ENCODE measurements around the gene AXL.

Gene AXL

GRCh38 chr19:41220811-41221210 is 1.8 kb downstream of the AXL start:
- TF ChIP-seq SNAI2 (CRISPR knock-in tag; IDR thresholded peaks at IDR 0.05): no peak
- no peak for TF ChIP-seq ZNF70 (CRISPR knock-in tag; IDR thresholded peaks at IDR 0.05)
- no peak for TF ChIP-seq CSDC2 (CRISPR knock-in tag; IDR thresholded peaks at IDR 0.05)
- no peak for TF ChIP-seq ZC3H10 (CRISPR knock-in tag; IDR thresholded peaks at IDR 0.05)
- TF ChIP-seq TSHZ2 (CRISPR knock-in tag; IDR thresholded peaks at IDR 0.05): no peak
- no peak for TF ChIP-seq TCF4 (CRISPR knock-in tag; IDR thresholded peaks at IDR 0.05; ENCODE audit: borderline replicate concordance)
- no peak for TF ChIP-seq PPARA (CRISPR knock-in tag; IDR thresholded peaks at IDR 0.05; ENCODE audit: borderline replicate concordance)
- ATAC-seq: no peak

- TF ChIP-seq PPARA (CRISPR knock-in tag; IDR thresholded peaks at IDR 0.05; ENCODE audit: borderline replicate concordance): no peak
- no peak for TF ChIP-seq ARNTL (CRISPR knock-in tag; IDR thresholded peaks at IDR 0.05; ENCODE audit: borderline replicate concordance, low read depth)
- no peak for TF ChIP-seq TSHZ2 (CRISPR knock-in tag; IDR thresholded peaks at IDR 0.05)
- TF ChIP-seq ESRRG (CRISPR knock-in tag; IDR thresholded peaks at IDR 0.05): no peak
- TF ChIP-seq CSDC2 (CRISPR knock-in tag; IDR thresholded peaks at IDR 0.05): no peak
- TF ChIP-seq TOX (CRISPR knock-in tag; IDR thresholded peaks at IDR 0.05; ENCODE audit: borderline replicate concordance): no peak
- no peak for TF ChIP-seq TCF4 (CRISPR knock-in tag; IDR thresholded peaks at IDR 0.05; ENCODE audit: borderline replicate concordance)
- no peak for TF ChIP-seq ZC3H10 (CRISPR knock-in tag; IDR thresholded peaks at IDR 0.05)
- TF ChIP-seq ZNF70 (CRISPR knock-in tag; IDR thresholded peaks at IDR 0.05): no peak
- no peak for TF ChIP-seq CREB5 (CRISPR knock-in tag; IDR thresholded peaks at IDR 0.05; ENCODE audit: low read depth)
- no peak for TF ChIP-seq ZFP3 (CRISPR knock-in tag; IDR thresholded peaks at IDR 0.05)
- no peak for TF ChIP-seq ISL1 (CRISPR knock-in tag; IDR thresholded peaks at IDR 0.05)
- no peak for TF ChIP-seq CSRNP3 (CRISPR knock-in tag; IDR thresholded peaks at IDR 0.05)
- TF ChIP-seq ZFP30 (CRISPR knock-in tag; IDR thresholded peaks at IDR 0.05): no peak
- no peak for ATAC-seq
Observed at GRCh38 chr19:41221514-41222205, 2.6 kb downstream of the AXL start.

GRCh38 chr19:41222240-41222639 is 3.2 kb downstream of the AXL start:
- no peak for ATAC-seq
- TF ChIP-seq CSRNP3 (CRISPR knock-in tag; IDR thresholded peaks at IDR 0.05) (no peak), CSDC2 (CRISPR knock-in tag; IDR thresholded peaks at IDR 0.05) (no peak), TCF4 (CRISPR knock-in tag; IDR thresholded peaks at IDR 0.05; ENCODE audit: borderline replicate concordance) (no peak), TOX (CRISPR knock-in tag; IDR thresholded peaks at IDR 0.05; ENCODE audit: borderline replicate concordance) (no peak), RARB (CRISPR knock-in tag; IDR thresholded peaks at IDR 0.05) (no peak), CREB5 (CRISPR knock-in tag; IDR thresholded peaks at IDR 0.05; ENCODE audit: low read depth) (no peak), ZFP3 (CRISPR knock-in tag; IDR thresholded peaks at IDR 0.05) (no peak), POU6F1 (CRISPR knock-in tag; IDR thresholded peaks at IDR 0.05; ENCODE audit: borderline replicate concordance, low read depth) (no peak), ESRRG (CRISPR knock-in tag; IDR thresholded peaks at IDR 0.05) (no peak), ISL1 (CRISPR knock-in tag; IDR thresholded peaks at IDR 0.05) (no peak)
